ENCODE measurements around the gene EVC. TPM values are rescaled to one million over a fixed set of nuclear protein-coding genes. Genes with fewer than 3 reads are reported as not detected.
"Not testable (repeated sequence)": the region's sequence is repeated elsewhere in the genome, so short reads cannot be mapped to it uniquely, and the experiment has no call there.

EVC gene
- total and polyA plus RNA-seq, 5 donors: 5.8 to 14.0 (median 11.7) TPM

DNA sequence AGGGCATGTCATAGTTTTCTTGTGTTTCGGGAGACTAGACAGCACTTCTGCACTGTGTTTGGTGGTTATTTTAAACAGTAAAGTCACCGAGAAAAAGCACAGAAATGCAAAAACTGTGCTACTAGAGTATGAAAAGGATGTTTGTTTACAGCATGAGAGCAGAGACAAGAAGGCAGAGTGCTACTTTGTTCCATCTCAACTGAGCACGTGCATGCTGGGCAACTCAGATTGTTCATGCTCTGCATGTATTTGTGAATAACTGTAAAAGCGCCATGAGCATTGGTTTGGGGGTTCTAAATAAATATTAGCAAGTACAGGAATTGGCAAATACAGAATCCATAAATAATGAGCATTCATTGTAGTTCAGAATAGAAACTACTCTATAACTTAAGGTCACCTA is 7.4 kb downstream of the EVC start:
- intact Hi-C loops (cut with DNase I): no loop called here
- Histone ChIP-seq H3K4me3 (ENCODE audit: low read length) (no peak overlapping the region), H3K27me3 (ENCODE audit: control insufficient read depth, insufficient read depth) (no peaks in the 10 kb centered on the region), H3K27ac (ENCODE audit: low read length) (no peak overlapping the region), H3K4me1 (ENCODE audit: control insufficient read depth, insufficient read depth, low read length) (no peaks in the 10 kb centered on the region), H3K9me3 (ENCODE audit: control insufficient read depth, low read length) (no peaks in the 10 kb centered on the region)
- ATAC-seq (no peak), DNase-seq (no peak)
- WGBS: 84% methylated on average over 4 of the region's 4 CpGs

DNA sequence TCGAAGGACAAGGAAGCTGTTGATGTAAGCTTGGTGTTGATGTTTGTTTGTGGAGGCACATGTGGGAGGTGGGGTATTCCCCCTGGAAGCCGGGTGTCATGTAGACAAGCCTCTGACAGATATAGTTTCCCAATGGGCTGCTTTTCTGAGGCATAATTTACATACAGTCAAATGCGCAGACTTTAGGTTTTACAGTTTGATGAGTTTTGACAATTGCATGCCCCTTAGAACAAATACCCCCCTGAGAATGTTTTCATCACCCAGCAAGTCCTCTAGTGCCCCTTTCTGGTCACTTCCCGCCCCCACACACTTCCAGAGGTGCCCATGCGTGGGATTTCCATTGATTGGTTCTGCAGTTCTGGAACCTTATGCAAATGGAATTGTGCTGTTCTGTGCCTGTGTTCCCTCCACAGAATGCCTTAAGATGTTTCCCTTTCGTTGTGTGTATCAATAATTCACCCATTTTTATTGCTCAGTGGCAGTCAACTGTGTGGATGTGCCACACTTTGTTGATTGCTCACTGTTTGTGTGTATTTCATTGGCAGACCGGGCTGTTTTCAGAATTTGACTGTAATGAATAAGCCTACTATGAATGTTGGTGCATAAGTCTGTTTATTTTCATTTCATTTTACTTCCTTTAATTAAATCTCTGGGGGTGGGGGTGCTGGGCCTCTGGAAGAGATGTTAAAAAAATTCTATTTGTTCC is 8.5 kb downstream of the EVC start:
- DNase-seq (no peak), ATAC-seq (no peak)
- Histone ChIP-seq H3K27ac (ENCODE audit: low read length) (no peak overlapping the region), H3K4me1 (ENCODE audit: control insufficient read depth, insufficient read depth, low read length) (no peaks in the 10 kb centered on the region), H3K4me3 (ENCODE audit: low read length) (no peak overlapping the region), H3K9me3 (ENCODE audit: control insufficient read depth, low read length) (no peaks in the 10 kb centered on the region), H3K27me3 (ENCODE audit: control insufficient read depth, insufficient read depth) (no peaks in the 10 kb centered on the region)
- 79% methylated on average over 7 of the region's 7 CpGs for WGBS
- intact Hi-C loops (cut with DNase I): no loop called here

DNA sequence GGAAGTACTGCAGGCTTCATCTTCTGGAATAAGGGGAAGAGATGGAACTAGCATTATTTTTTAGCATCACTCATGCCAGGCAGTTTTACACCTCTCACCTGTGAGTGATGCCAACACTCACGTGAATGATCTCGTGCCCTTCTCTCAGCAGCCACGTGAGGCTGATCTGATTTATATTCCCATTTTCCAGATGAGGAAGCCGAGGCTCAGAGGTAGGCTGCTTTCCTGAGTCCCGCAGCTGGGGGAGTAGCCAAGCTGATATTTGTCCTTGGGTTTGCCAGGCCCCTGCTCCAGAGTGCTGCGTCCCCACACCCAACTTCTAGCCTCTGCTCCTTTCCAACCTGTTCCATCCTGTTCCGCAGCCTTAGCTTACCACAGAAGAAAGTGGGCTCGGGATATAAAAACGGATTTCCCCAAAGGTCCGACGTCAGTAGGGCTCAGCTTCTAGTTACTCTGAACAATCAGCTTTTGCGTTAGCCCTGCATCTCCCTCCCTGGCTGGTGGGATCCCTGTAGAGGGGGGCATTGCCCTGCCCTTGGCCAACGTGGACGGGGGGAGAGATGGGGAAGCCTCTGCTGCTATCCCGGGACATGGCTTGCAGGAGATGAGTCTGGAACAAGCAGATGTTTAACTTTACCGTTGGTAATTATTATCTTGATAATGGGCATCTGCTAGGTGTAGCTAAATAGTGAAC is 9.3 kb downstream of the EVC start:
- intact Hi-C loops (cut with DNase I): no loop called here
- no peaks in the 10 kb centered on the region for H3K9me3 ChIP-seq (ENCODE audit: control insufficient read depth, low read length)
- 88% methylated on average over 16 of the region's 16 CpGs for WGBS
- H3K4me3 ChIP-seq (ENCODE audit: low read length): no peak overlapping the region
- H3K4me1 ChIP-seq (ENCODE audit: control insufficient read depth, insufficient read depth, low read length): no peaks in the 10 kb centered on the region
- no peaks in the 10 kb centered on the region for H3K27me3 ChIP-seq (ENCODE audit: control insufficient read depth, insufficient read depth)
- DNase-seq: no peak
- no peak for ATAC-seq
- H3K27ac ChIP-seq (ENCODE audit: low read length): no peak overlapping the region

DNA sequence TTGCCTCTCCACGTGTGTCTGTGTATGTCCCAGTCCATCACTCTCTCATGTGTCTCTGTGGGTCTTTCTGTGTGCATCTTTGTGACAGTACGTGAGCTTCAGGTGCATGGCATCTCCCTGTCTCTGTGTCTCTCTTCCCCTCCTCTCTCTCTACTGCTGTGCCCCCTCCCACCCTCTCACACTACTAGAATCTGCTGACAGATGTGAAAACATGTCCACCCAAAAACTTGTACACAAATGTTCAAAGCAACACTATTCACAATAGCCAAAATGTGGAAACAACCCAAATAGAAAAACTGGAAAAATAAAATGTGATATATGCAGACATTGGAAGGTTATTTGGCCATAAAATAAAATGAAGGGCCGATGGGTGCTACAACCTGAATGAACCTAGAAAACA is 10.0 kb downstream of the EVC start:
- 72% methylated on average over 3 of the region's 3 CpGs for WGBS
- intact Hi-C loops (cut with DNase I): no loop called here
- Histone ChIP-seq H3K4me3 (ENCODE audit: low read length) (no peak overlapping the region), H3K4me1 (ENCODE audit: control insufficient read depth, insufficient read depth, low read length) (no peaks in the 10 kb centered on the region), H3K27me3 (ENCODE audit: control insufficient read depth, insufficient read depth) (no peaks in the 10 kb centered on the region), H3K9me3 (ENCODE audit: control insufficient read depth, low read length) (no peaks in the 10 kb centered on the region), H3K27ac (ENCODE audit: low read length) (no peak overlapping the region)
- no peak for DNase-seq
- no peak for ATAC-seq

DNA sequence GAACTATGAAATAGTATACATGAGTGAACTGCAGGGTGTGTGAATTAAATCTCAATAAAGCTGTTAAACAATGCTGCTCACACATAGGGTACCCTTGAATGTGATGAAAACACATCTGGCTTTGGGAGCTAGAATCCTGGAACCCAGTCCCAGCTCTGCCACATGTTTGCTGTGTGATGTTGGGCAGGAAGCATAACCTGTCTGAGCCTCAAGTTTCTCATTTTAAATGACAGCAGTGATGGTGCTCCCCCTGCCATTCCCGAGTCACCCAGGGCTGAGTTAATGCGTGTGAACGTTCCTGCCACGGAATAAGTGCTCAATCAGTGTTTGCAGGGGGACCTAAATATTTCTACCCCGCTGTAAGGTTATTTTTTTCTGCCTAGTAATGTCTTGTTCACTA is 10.9 kb downstream of the EVC start:
- ATAC-seq (no peak), DNase-seq (no peak)
- H3K27me3 ChIP-seq (ENCODE audit: control insufficient read depth, insufficient read depth): no peaks in the 10 kb centered on the region
- no peak overlapping the region for H3K27ac ChIP-seq (ENCODE audit: low read length)
- H3K4me3 ChIP-seq (ENCODE audit: low read length): no peak overlapping the region
- intact Hi-C loops (cut with DNase I): no loop called here
- H3K4me1 ChIP-seq (ENCODE audit: control insufficient read depth, insufficient read depth, low read length): no peaks in the 10 kb centered on the region
- no peaks in the 10 kb centered on the region for H3K9me3 ChIP-seq (ENCODE audit: control insufficient read depth, low read length)
- WGBS: 83% methylated on average over 5 of the region's 5 CpGs

DNA sequence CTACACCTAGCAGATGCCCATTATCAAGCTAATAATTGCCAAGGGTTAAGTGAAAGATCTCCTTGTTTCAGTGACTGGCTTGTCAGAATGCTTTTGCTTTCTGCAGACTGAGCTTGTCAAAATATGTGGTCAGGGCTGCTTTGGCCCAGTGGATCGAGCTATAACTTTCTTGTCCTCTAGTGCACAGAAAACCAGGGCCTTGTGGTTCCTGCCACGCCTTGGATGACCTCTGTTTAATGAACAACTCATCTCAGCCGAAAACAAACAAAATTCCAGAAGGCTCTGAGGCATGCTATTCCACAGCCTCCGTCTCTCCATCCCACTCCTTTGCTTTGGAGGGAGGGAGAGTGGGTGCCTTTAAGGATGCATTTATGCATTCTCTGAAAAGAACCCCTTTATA is 11.3 kb downstream of the EVC start:
- Histone ChIP-seq H3K27ac (ENCODE audit: low read length) (no peak overlapping the region), H3K4me3 (ENCODE audit: low read length) (no peak overlapping the region), H3K27me3 (ENCODE audit: control insufficient read depth, insufficient read depth) (no peaks in the 10 kb centered on the region), H3K4me1 (ENCODE audit: control insufficient read depth, insufficient read depth, low read length) (no peaks in the 10 kb centered on the region), H3K9me3 (ENCODE audit: control insufficient read depth, low read length) (no peaks in the 10 kb centered on the region)
- intact Hi-C loops (cut with DNase I): no loop called here
- WGBS: 71% methylated on average over 4 of the region's 4 CpGs
- ATAC-seq (no peak), DNase-seq (no peak)

DNA sequence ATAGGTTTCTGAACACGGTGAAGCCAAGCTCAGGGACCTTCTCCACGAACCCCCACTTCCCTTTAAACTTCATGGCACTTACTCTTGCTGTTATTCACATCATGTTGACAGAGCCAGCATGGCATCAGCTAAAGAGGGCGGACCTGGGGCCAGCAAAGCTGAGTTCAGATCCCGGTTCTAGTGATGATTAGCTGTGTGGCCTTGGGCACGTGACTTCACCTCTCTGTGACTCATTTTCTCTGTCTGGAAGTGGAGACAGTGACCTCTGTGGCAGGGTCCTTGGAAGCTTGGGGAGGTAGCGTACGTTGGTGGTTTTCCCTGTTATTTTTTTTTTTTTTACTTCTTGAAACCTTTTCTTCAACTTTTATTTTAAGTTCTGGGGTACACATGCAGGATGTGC is 13.4 kb downstream of the EVC start:
- WGBS: 93% methylated on average over 7 of the region's 7 CpGs
- H3K4me3 ChIP-seq (ENCODE audit: low read length): no peak overlapping the region
- intact Hi-C loops (cut with DNase I): no loop called here

DNA sequence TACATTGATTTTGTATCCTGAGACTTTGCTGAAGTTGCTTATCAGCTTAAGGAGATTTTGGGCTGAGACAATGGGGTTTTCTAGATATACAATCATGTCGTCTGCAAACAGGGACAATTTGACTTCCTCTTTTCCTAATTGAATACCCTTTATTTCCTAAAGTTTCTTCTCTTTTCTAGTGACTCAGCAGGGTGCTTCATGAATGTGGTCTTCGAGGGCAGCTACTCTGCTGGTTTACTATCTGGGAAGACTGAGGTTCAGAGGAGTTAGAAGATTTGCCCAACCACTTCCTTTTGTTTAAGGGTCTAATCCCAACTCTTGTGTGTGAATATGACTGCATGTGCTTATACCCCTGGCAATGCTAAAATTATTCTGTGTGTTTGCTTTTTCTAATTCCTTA is 17.4 kb downstream of the EVC start:
- WGBS: 57% methylated on average over 2 of the region's 2 CpGs
- DNase-seq; H3K4me1 ChIP-seq (ENCODE audit: control insufficient read depth, insufficient read depth, low read length); ATAC-seq; intact Hi-C loops (cut with DNase I); H3K4me3 ChIP-seq (ENCODE audit: low read length); H3K9me3 ChIP-seq (ENCODE audit: control insufficient read depth, low read length); H3K27me3 ChIP-seq (ENCODE audit: control insufficient read depth, insufficient read depth); H3K27ac ChIP-seq (ENCODE audit: low read length): not testable (repeated sequence)

More for the DNA sequence above, 13.4 kb downstream of the EVC start:
- no peaks in the 10 kb centered on the region for H3K4me1 ChIP-seq (ENCODE audit: control insufficient read depth, insufficient read depth, low read length)
- no peak overlapping the region for H3K27ac ChIP-seq (ENCODE audit: low read length)
- DNase-seq (no peak), ATAC-seq (no peak)
- no peaks in the 10 kb centered on the region for H3K9me3 ChIP-seq (ENCODE audit: control insufficient read depth, low read length)
- no peaks in the 10 kb centered on the region for H3K27me3 ChIP-seq (ENCODE audit: control insufficient read depth, insufficient read depth)

DNA sequence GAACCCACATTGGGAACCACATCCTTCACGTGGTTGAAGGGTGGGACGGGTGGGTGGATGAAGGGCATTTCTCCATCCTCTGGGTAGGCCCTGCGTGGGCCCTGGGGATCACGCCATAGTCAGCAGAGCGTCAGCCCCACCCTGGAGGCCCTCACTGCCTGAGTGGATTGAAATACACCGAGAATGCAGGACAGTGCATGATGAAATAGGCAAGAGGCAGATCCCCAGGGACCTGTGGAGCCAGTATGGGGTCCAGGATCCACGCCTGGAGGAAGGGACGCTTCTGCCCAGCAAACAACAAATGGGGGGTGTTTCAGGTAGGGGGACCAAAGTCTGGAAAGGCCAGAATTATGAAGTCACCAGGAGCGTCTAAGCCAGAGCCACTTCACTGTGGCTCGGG is 19.4 kb downstream of the EVC start:
- Histone ChIP-seq H3K9me3 (ENCODE audit: control insufficient read depth, low read length) (no peaks in the 10 kb centered on the region), H3K4me1 (ENCODE audit: control insufficient read depth, insufficient read depth, low read length) (no peaks in the 10 kb centered on the region), H3K27me3 (ENCODE audit: control insufficient read depth, insufficient read depth) (no peaks in the 10 kb centered on the region), H3K27ac (ENCODE audit: low read length) (no peak overlapping the region), H3K4me3 (ENCODE audit: low read length) (no peak overlapping the region)
- DNase-seq: no peak
- 84% methylated on average over 10 of the region's 10 CpGs for WGBS
- no peak for ATAC-seq
- intact Hi-C loops (cut with DNase I): no loop called here

DNA sequence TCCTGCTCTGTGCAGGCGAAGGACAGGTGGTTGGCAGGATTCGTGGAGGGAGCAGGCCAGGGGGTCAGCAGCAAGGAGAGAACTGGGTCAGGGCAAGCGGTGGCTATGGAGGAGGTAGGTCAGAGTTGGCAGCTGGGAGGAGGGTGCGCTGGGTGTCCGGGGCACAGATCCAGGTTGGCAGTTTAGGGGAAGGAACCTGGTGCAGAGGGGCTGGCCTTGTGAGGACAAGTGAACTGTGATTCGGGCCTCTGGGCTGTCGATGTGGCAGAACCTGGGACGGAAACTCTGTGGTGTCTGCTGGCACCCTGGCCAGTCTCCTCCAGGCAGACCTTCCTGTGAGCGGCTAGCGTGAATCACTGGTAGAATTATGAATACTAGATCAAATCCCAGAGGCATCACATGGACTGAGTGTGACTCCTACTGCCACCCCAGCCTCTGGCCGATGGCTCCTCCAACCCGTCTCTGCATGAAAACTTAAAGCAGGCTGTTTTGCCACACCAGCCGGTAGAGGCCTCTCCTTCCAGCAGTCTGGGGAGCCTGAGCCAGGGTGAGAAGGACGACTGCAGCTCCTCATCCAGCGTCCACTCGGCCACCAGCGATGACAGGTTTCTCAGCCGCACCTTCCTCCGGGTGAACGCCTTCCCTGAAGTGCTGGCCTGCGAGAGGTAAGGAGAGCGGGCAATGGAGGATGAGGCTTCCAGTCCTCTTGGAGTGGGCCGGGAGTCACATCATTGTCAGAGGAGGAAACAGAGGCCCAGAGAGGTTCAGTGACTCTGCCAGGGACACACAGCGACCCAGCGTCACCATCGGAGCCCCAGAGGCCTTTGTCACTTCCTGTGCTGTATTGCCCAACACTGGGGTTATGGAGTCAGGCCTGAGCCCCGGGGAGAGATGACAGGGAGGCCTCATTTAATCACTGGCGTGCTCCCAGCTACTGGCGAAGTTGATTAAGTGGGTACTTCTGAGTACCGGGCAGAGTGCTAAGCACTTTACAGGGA is 20.3 kb downstream of the EVC start:
- no peak for ATAC-seq
- Histone ChIP-seq H3K4me3 (ENCODE audit: low read length) (no peak overlapping the region), H3K4me1 (ENCODE audit: control insufficient read depth, insufficient read depth, low read length) (no peaks in the 10 kb centered on the region), H3K27me3 (ENCODE audit: control insufficient read depth, insufficient read depth) (no peaks in the 10 kb centered on the region), H3K9me3 (ENCODE audit: control insufficient read depth, low read length) (no peaks in the 10 kb centered on the region), H3K27ac (ENCODE audit: low read length) (no peak overlapping the region)
- DNase-seq: no peak
- intact Hi-C loops (cut with DNase I): no loop called here
- 81% methylated on average over 30 of the region's 30 CpGs for WGBS

DNA sequence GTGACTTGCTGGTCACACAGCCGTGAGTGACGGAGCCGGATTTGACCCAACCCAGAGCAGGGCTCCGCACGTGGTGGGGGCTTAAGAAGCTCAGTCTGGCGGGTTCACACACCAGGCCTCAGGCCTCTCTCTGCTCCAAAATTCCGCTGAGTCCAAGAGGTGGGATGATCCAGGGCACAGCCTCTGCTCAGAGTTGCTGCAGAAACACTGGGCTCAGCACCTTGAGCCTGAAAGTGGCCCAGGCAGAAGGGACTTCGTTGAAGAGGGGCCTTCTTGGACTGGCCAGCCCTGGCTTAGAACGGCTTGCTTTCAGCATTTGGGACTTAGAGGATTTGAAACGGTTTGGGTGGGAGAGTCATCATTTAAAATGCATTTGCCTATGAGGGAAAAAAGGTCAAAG is 21.2 kb downstream of the EVC start:
- Histone ChIP-seq H3K4me3 (ENCODE audit: low read length) (no peak overlapping the region), H3K4me1 (ENCODE audit: control insufficient read depth, insufficient read depth, low read length) (no peaks in the 10 kb centered on the region), H3K27me3 (ENCODE audit: control insufficient read depth, insufficient read depth) (no peaks in the 10 kb centered on the region), H3K27ac (ENCODE audit: low read length) (no peak overlapping the region), H3K9me3 (ENCODE audit: control insufficient read depth, low read length) (no peaks in the 10 kb centered on the region)
- intact Hi-C loops (cut with DNase I): no loop called here
- 90% methylated on average over 10 of the region's 10 CpGs for WGBS
- DNase-seq: no peak
- no peak for ATAC-seq
